HepG2 (cell line): Measurements from ENCODE around the gene SRSF4. TPM values are rescaled to one million over a fixed set of nuclear protein-coding genes. Genes with fewer than 3 reads are reported as not detected.

Experiments used
- ATAD3A ChIP-seq: sonication (generic); formaldehyde crosslinking; IDR thresholded peaks from 2 replicates; pipeline ENCODE4 v1.4.0; 2020; ENCODE audit warnings: missing genetic modification reagents
- EHMT2 ChIP-seq: fragments of 200-600 bp; sonication (generic); IDR thresholded peaks from 2 replicates; pipeline ENCODE4 v1.7.0; 2017; ENCODE audit warnings: antibody characterized with exemption, low read depth, low read length, borderline replicate concordance
- KDM5A ChIP-seq: fragments of 200-600 bp; sonication (generic); IDR thresholded peaks from 2 replicates; pipeline ENCODE4 v1.7.0; 2018; ENCODE audit warnings: antibody characterized with exemption, mild to moderate bottlenecking, low read length, borderline replicate concordance
- KIAA2018 ChIP-seq: sonication (generic); formaldehyde crosslinking; IDR thresholded peaks from 2 replicates; pipeline ENCODE4 v1.5.0; 2020; ENCODE audit warnings: mild to moderate bottlenecking, missing genetic modification reagents, borderline replicate concordance
- MLLT10 ChIP-seq: sonication (generic); formaldehyde crosslinking; IDR thresholded peaks from 2 replicates; pipeline ENCODE4 v1.4.0; 2020; ENCODE audit warnings: missing genetic modification reagents
- MYPOP ChIP-seq: sonication (generic); formaldehyde crosslinking; IDR thresholded peaks from 2 replicates; pipeline ENCODE4 v1.8.1; 2023; ENCODE audit warnings: mild to moderate bottlenecking, moderate library complexity, missing genetic modification reagents
- NRL ChIP-seq: sonication (generic); formaldehyde crosslinking; IDR thresholded peaks from 2 replicates; pipeline ENCODE4 v1.5.0; 2020; ENCODE audit warnings: missing genetic modification reagents, mild to moderate bottlenecking, moderate library complexity, borderline replicate concordance
- PAF1 ChIP-seq: IDR thresholded peaks from 2 replicates; pipeline ENCODE4 v1.6.1; 2016; ENCODE audit warnings: missing genetic modification reagents, missing compliant biosample characterization
- RBFOX2 ChIP-seq: fragments of 200-400 bp; formaldehyde crosslinking; IDR thresholded peaks from 2 replicates; pipeline ENCODE4 v1.6.1; 2017; ENCODE audit warnings: low read depth, mild to moderate bottlenecking, low read length
- SMYD3 ChIP-seq: sonication (generic); formaldehyde crosslinking; IDR thresholded peaks from 2 replicates; pipeline ENCODE4 v1.8.1; 2023; ENCODE audit warnings: mild to moderate bottlenecking, missing genetic modification reagents
- SOX5 ChIP-seq: IDR thresholded peaks from 2 replicates; pipeline ENCODE4 v1.6.1; 2016; ENCODE audit warnings: borderline replicate concordance
- SP4 ChIP-seq: sonication (generic); formaldehyde crosslinking; IDR thresholded peaks from 2 replicates; pipeline ENCODE4 v1.8.1; 2023; ENCODE audit warnings: mild to moderate bottlenecking, missing genetic modification reagents
- WIZ ChIP-seq: sonication (generic); formaldehyde crosslinking; IDR thresholded peaks from 2 replicates; pipeline ENCODE4 v1.5.1; 2020; ENCODE audit warnings: mild to moderate bottlenecking, missing genetic modification reagents
- ZGPAT ChIP-seq: IDR thresholded peaks from 2 replicates; pipeline ENCODE4 v1.6.1; 2016; ENCODE audit warnings: mild to moderate bottlenecking
- ZNF276 ChIP-seq: sonication (generic); formaldehyde crosslinking; IDR thresholded peaks from 2 replicates; pipeline ENCODE4 v1.4.0; 2020; ENCODE audit warnings: mild to moderate bottlenecking, low read depth, missing genetic modification reagents
- ZNF878 ChIP-seq: sonication (generic); formaldehyde crosslinking; IDR thresholded peaks from 2 replicates; pipeline ENCODE4 v1.8.1; 2023; ENCODE audit warnings: mild to moderate bottlenecking, missing genetic modification reagents, moderate library complexity
- polyA plus RNA-seq, 8 experiments: library from polyadenylated mRNA; depleted of rRNA in 3 of 8; stranded (reverse) in 7 of 8; unstranded in 1 of 8; fragments of >200 nt; fragmentation: Illumina TruSeq in 4 of 8; extraction: Trizol in 4 of 8; gene quantifications; 2 replicates each; pipeline versions ENCODE4 v1.2.1 to v1.2.3, GENCODE V29; 2011 to 2016; ENCODE audit warnings: low read depth in 4 of 8, missing spikeins in 1 of 8, mixed read lengths in 1 of 8; ENCODE audit not compliant: insufficient read depth in 1 of 8
- total RNA-seq, 5 experiments: library from RNA; depleted of rRNA; stranded (reverse); fragments of >200 nt; fragmentation: Illumina TruSeq; extraction: Trizol; gene quantifications; 2 replicates each; pipeline ENCODE4 v1.2.3, GENCODE V29; 2016; ENCODE audit warnings: low read depth in 1 of 5

SRSF4 gene
- total and polyA plus RNA-seq, 2 of the 13 experiments (the other 11 are each of a cell fraction or from before 2014, with no cell fraction given): 37.7 to 50.9 TPM

GRCh38 chr1:29124366-29125236, 57.1 kb downstream of the SRSF4 start (continued):
- TF ChIP-seq KIAA2018 (CRISPR knock-in tag): no peak
- no peak for TF ChIP-seq EHMT2
- TF ChIP-seq ZNF878 (CRISPR knock-in tag): no peak
- TF ChIP-seq MYPOP: 0 out of 2 replicates have a peak, but pooled peaks have one; percentile 65
- TF ChIP-seq SOX5: no peak
- TF ChIP-seq ZGPAT (CRISPR knock-in tag): peak; percentile 58; the same call in 1 of the 2 replicates
- peak; percentile 62; the same call in 1 of the 2 replicates for TF ChIP-seq RBFOX2
- TF ChIP-seq KDM5A: no peak
- no peak for TF ChIP-seq WIZ (CRISPR knock-in tag)
- TF ChIP-seq ATAD3A (CRISPR knock-in tag): no peak
- no peak for TF ChIP-seq SMYD3 (CRISPR knock-in tag)
- no peak for TF ChIP-seq PAF1
- no peak for TF ChIP-seq ZNF276 (CRISPR knock-in tag)
- TF ChIP-seq NRL: no peak
- peak; percentile 71 for TF ChIP-seq SP4 (CRISPR knock-in tag)
- no peak for TF ChIP-seq MLLT10 (CRISPR knock-in tag)
